ENCODE results near the gene MIOS. TPM values are rescaled to one million over a fixed set of nuclear protein-coding genes. Genes with fewer than 3 reads are reported as not detected.

Gene MIOS
- total and polyA plus RNA-seq, 2 of the 8 experiments (the other 6 are each of a cell fraction or from before 2014, with no cell fraction given), result 15.5 to 50.7 TPM

DNA sequence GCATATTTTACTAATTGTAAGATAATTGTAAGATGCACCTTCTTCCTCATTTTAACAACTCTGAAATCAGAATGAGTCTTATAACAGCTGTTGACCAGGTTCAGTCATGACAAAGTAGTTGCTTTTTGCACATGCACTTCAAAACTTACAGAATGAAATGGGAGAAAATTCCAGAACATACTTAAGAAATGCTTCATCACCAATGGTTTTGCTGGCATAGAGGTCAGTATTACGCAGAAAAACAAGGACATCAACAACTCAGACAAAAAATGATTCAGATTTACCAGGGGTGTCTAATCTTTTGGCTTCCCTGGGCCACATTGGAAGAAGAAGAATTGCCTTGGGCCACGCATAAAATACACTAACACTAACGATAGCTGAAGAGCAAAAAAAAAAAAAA, 44.3 kb upstream of the MIOS start (continued):
- TF ChIP-seq, protein P1, sequence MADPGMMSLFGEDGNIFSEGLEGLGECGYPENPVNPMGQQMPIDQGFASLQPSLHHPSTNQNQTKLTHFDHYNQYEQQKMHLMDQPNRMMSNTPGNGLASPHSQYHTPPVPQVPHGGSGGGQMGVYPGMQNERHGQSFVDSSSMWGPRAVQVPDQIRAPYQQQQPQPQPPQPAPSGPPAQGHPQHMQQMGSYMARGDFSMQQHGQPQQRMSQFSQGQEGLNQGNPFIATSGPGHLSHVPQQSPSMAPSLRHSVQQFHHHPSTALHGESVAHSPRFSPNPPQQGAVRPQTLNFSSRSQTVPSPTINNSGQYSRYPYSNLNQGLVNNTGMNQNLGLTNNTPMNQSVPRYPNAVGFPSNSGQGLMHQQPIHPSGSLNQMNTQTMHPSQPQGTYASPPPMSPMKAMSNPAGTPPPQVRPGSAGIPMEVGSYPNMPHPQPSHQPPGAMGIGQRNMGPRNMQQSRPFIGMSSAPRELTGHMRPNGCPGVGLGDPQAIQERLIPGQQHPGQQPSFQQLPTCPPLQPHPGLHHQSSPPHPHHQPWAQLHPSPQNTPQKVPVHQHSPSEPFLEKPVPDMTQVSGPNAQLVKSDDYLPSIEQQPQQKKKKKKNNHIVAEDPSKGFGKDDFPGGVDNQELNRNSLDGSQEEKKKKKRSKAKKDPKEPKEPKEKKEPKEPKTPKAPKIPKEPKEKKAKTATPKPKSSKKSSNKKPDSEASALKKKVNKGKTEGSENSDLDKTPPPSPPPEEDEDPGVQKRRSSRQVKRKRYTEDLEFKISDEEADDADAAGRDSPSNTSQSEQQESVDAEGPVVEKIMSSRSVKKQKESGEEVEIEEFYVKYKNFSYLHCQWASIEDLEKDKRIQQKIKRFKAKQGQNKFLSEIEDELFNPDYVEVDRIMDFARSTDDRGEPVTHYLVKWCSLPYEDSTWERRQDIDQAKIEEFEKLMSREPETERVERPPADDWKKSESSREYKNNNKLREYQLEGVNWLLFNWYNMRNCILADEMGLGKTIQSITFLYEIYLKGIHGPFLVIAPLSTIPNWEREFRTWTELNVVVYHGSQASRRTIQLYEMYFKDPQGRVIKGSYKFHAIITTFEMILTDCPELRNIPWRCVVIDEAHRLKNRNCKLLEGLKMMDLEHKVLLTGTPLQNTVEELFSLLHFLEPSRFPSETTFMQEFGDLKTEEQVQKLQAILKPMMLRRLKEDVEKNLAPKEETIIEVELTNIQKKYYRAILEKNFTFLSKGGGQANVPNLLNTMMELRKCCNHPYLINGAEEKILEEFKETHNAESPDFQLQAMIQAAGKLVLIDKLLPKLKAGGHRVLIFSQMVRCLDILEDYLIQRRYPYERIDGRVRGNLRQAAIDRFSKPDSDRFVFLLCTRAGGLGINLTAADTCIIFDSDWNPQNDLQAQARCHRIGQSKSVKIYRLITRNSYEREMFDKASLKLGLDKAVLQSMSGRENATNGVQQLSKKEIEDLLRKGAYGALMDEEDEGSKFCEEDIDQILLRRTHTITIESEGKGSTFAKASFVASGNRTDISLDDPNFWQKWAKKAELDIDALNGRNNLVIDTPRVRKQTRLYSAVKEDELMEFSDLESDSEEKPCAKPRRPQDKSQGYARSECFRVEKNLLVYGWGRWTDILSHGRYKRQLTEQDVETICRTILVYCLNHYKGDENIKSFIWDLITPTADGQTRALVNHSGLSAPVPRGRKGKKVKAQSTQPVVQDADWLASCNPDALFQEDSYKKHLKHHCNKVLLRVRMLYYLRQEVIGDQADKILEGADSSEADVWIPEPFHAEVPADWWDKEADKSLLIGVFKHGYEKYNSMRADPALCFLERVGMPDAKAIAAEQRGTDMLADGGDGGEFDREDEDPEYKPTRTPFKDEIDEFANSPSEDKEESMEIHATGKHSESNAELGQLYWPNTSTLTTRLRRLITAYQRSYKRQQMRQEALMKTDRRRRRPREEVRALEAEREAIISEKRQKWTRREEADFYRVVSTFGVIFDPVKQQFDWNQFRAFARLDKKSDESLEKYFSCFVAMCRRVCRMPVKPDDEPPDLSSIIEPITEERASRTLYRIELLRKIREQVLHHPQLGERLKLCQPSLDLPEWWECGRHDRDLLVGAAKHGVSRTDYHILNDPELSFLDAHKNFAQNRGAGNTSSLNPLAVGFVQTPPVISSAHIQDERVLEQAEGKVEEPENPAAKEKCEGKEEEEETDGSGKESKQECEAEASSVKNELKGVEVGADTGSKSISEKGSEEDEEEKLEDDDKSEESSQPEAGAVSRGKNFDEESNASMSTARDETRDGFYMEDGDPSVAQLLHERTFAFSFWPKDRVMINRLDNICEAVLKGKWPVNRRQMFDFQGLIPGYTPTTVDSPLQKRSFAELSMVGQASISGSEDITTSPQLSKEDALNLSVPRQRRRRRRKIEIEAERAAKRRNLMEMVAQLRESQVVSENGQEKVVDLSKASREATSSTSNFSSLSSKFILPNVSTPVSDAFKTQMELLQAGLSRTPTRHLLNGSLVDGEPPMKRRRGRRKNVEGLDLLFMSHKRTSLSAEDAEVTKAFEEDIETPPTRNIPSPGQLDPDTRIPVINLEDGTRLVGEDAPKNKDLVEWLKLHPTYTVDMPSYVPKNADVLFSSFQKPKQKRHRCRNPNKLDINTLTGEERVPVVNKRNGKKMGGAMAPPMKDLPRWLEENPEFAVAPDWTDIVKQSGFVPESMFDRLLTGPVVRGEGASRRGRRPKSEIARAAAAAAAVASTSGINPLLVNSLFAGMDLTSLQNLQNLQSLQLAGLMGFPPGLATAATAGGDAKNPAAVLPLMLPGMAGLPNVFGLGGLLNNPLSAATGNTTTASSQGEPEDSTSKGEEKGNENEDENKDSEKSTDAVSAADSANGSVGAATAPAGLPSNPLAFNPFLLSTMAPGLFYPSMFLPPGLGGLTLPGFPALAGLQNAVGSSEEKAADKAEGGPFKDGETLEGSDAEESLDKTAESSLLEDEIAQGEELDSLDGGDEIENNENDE (IDR thresholded peaks at IDR 0.05; ENCODE audit: insufficient replicate concordance, low read length), result no peak
- TF ChIP-seq SAP30 (IDR thresholded peaks at IDR 0.05; ENCODE audit: insufficient read depth, insufficient replicate concordance, low read length) (no peak), FOSL1 (IDR thresholded peaks at IDR 0.05; ENCODE audit: insufficient read depth, low read depth, low read length) (no peak), EZH2 (IDR thresholded peaks at IDR 0.05; ENCODE audit: low read depth, low read length, severe bottlenecking) (no peak)

Measured in H1 (cell line).